BLaER1 (cell line): ENCODE measurements around the gene DNAI1.

Experiments
- H3K27ac ChIP-seq: shearing (Covaris generic); formaldehyde crosslinking; 2 replicates; pipeline ENCODE4 v1.8.1; 2022
- H3K27me3 ChIP-seq: shearing (Covaris generic); formaldehyde crosslinking; 2 replicates; pipeline ENCODE4 v1.8.1; 2022
- H3K36me3 ChIP-seq: shearing (Covaris generic); formaldehyde crosslinking; 2 replicates; pipeline ENCODE4 v1.8.1; 2022
- H3K4me1 ChIP-seq: shearing (Covaris generic); formaldehyde crosslinking; 2 replicates; pipeline ENCODE4 v1.8.1; 2022
- H3K4me2 ChIP-seq: shearing (Covaris generic); formaldehyde crosslinking; 2 replicates; pipeline ENCODE4 v1.8.1; 2022
- H3K4me3 ChIP-seq: shearing (Covaris generic); formaldehyde crosslinking; 2 replicates; pipeline ENCODE4 v1.8.1; 2022
- H3K9ac ChIP-seq: shearing (Covaris generic); formaldehyde crosslinking; 2 replicates; pipeline ENCODE4 v1.8.1; 2022
- H3K9me3 ChIP-seq: shearing (Covaris generic); formaldehyde crosslinking; 2 replicates; pipeline ENCODE4 v1.8.1; 2022
- H4K20me1 ChIP-seq: shearing (Covaris generic); formaldehyde crosslinking; 2 replicates; pipeline ENCODE4 v1.8.1; 2022
- Cebpa-rat ChIP-seq: shearing (Covaris generic); IDR thresholded peaks from 2 replicates; pipeline ENCODE4 v1.8.1; 2022

The DNAI1 gene

DNA sequence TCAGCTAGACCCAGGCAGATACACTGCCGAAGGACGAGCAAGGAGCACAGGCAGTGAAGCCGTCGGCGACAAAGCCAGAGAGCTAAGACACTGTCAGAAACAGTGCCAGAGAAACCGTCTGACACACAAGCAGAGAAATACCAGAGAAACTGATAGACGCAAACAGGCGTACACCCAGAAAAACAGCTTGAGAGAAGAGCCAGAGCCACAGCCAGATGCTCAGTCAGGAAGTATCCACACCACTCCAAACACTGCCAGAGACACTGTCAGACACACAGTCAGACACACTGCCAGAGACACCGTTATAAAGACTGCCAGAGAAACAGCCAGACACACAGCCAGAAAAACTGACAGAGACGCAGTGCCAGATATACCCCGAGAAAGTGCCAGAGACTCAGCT lies 111.8 kb downstream of the DNAI1 start:
- H3K9ac ChIP-seq = no peak overlapping the region
- no peaks in the 10 kb centered on the region; the same call in 1 of the 2 replicates for H4K20me1 ChIP-seq
- H3K4me3 ChIP-seq = no peak overlapping the region
- H3K36me3 ChIP-seq = no peaks in the 10 kb centered on the region
- no peaks in the 10 kb centered on the region for H3K4me1 ChIP-seq
- H3K27ac ChIP-seq = no peak overlapping the region
- no peak overlapping the region for H3K4me2 ChIP-seq
- H3K9me3 ChIP-seq = no peaks in the 10 kb centered on the region
- TF ChIP-seq Cebpa-rat = no peak
- H3K27me3 ChIP-seq = peaks cover 19% of the 10 kb centered on the region
